ENCODE results near the gene BHMT.

GRCh38 chr5:79140553-79140952, 28.9 kb downstream of the BHMT start:
- TF ChIP-seq SP1 (CRISPR knock-in tag; conservative IDR thresholded peaks at IDR 0.05) (no peak), CBFB (CRISPR knock-in tag; IDR thresholded peaks at IDR 0.05; ENCODE audit: low read depth) (no peak), USF1 (CRISPR knock-in tag; IDR thresholded peaks at IDR 0.05) (no peak)

Measured in WTC11 (cell line).